Upper lobe of right lung (tissue), 1 donor: ENCODE data around the gene VWF. TPM values are rescaled to one million over a fixed set of nuclear protein-coding genes. Genes with fewer than 3 reads are reported as not detected.

Experiments used
- ATAC-seq: fragments of 200-7000 bp; cut with Tn5 transposase; one replicate; pipeline ENCODE4 v1.9.1; 2020; ENCODE audit warnings: mild to moderate bottlenecking, moderate library complexity
- DNase-seq: peaks from one replicate; pipeline ENCODE4 v3.0.0-alpha.2; 2020
- H3K27ac ChIP-seq: fragments of 200-600 bp; one replicate; pipeline ENCODE4 v1.8.0; 2022
- H3K27me3 ChIP-seq: fragments of 200-600 bp; one replicate; pipeline ENCODE4 v1.8.0; 2022; ENCODE audit warnings: mild to moderate bottlenecking
- H3K36me3 ChIP-seq: fragments of 200-600 bp; one replicate; pipeline ENCODE4 v1.8.0; 2022
- H3K4me1 ChIP-seq: fragments of 200-600 bp; one replicate; pipeline ENCODE4 v1.8.0; 2022
- H3K4me3 ChIP-seq: fragments of 200-600 bp; one replicate; pipeline ENCODE4 v1.8.0; 2022; ENCODE audit warnings: mild to moderate bottlenecking
- H3K9me3 ChIP-seq: fragments of 200-600 bp; one replicate; pipeline ENCODE4 v1.8.0; 2022
- intact Hi-C: fragments of 100-400 bp; cut with DNase I; formaldehyde crosslinking; loops from one replicate; pipeline ENCODE4 v1.11.0; 2022
- total RNA-seq: library from RNA; stranded (reverse); fragmentation: NEBNext Ultra II Directional; extraction: Animal tissue kit (Norgen Biotek cat#: 25700); gene quantifications from one replicate; pipeline ENCODE4 v1.2.1, GENCODE V29; 2021
- TF ChIP-seq, protein P1 (sequence below): fragments of 200-600 bp; IDR thresholded peaks from one replicate; pipeline ENCODE4 v1.8.0; 2022; ENCODE audit warnings: antibody characterized with exemption
- donor health status: DM: no; HTN: yes; CAD: no; lungs with severe emphysema.

The VWF gene
- total RNA-seq, 1 donor from 2014 or later, result 729 TPM

DNA sequence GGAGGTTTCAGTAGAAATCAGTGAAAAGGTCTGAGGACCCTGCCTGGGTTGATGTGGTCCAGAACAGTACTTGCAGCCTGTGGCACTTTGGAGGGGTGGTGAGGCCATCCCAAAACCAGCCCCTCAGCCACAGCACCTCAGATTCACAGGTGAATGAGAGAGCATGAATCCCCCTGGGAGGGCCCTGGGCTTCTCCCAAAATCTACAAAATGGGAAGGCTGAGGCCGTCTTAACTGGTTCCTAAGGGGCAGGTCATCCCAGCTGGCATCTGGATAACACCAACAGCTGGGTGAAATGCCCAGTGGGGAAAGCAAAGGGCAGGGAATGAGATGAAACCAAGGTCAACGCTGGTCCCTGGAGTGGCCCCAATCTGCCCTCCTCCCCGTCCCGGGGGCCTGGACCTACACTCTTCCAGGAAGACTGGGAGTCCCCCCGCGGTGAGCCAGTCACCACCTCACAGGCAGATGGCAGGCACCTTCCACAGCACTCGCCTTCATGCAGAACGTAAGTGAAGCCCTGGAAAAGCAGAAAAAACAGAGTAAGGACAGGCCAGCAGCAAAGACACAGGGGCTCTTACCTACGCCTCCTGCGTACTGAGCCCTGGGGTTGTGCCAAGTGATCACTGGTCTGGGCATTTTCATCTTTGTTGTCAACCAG, 153.1 kb downstream of the VWF start:
- Histone ChIP-seq H3K27ac (no peak overlapping the region), H3K27me3 (no peaks in the 10 kb centered on the region), H3K4me1 (peaks cover 3% of the 10 kb centered on the region), H3K4me3 (no peak overlapping the region), H3K9me3 (no peaks in the 10 kb centered on the region), H3K36me3 (no peaks in the 10 kb centered on the region)
- ATAC-seq, result no peak
- DNase-seq, result no peak
- TF ChIP-seq, protein P1, sequence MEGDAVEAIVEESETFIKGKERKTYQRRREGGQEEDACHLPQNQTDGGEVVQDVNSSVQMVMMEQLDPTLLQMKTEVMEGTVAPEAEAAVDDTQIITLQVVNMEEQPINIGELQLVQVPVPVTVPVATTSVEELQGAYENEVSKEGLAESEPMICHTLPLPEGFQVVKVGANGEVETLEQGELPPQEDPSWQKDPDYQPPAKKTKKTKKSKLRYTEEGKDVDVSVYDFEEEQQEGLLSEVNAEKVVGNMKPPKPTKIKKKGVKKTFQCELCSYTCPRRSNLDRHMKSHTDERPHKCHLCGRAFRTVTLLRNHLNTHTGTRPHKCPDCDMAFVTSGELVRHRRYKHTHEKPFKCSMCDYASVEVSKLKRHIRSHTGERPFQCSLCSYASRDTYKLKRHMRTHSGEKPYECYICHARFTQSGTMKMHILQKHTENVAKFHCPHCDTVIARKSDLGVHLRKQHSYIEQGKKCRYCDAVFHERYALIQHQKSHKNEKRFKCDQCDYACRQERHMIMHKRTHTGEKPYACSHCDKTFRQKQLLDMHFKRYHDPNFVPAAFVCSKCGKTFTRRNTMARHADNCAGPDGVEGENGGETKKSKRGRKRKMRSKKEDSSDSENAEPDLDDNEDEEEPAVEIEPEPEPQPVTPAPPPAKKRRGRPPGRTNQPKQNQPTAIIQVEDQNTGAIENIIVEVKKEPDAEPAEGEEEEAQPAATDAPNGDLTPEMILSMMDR, result no peak
- intact Hi-C loops, result no loop called here

DNA sequence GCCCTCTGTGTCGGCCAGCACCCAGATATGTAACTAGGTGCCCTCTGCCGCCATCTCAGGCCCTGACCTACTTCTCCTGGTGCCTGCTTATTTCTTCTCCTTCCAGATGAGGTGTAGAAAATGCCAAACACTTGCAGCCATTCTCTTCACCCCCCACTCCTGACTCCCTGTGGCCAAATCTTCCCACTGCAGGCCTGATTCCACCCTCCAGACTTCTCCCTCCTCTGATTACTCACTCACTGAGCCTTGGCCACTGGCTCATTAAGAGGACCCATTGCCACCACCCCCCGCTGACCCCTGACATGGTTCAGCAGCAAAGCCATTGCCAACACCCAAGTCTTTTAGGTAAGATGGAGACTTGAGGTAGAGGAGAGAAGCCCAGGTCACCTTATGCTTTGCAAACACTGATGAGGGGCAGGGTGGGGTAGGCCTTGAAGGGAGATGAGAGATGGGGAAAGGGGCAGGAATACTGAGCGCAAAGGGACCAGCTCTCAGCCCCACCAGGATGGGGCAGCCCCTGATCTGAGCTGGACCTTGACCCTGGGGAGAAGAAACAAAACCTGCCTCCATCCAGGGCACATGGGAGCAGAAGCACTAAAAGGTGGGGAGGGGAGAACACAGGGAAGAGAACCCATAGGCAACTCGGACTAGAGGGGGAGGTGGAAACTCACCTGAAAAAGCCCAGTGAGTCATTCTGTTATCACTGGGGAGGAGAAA, 154.3 kb downstream of the VWF start:
- TF ChIP-seq, protein P1, result no peak
- Histone ChIP-seq H3K9me3 (no peaks in the 10 kb centered on the region), H3K4me1 (no peaks in the 10 kb centered on the region), H3K36me3 (no peaks in the 10 kb centered on the region), H3K27me3 (no peaks in the 10 kb centered on the region), H3K4me3 (no peak overlapping the region), H3K27ac (no peak overlapping the region)
- DNase-seq, result no peak
- intact Hi-C loops, result no loop called here
- ATAC-seq, result no peak

DNA sequence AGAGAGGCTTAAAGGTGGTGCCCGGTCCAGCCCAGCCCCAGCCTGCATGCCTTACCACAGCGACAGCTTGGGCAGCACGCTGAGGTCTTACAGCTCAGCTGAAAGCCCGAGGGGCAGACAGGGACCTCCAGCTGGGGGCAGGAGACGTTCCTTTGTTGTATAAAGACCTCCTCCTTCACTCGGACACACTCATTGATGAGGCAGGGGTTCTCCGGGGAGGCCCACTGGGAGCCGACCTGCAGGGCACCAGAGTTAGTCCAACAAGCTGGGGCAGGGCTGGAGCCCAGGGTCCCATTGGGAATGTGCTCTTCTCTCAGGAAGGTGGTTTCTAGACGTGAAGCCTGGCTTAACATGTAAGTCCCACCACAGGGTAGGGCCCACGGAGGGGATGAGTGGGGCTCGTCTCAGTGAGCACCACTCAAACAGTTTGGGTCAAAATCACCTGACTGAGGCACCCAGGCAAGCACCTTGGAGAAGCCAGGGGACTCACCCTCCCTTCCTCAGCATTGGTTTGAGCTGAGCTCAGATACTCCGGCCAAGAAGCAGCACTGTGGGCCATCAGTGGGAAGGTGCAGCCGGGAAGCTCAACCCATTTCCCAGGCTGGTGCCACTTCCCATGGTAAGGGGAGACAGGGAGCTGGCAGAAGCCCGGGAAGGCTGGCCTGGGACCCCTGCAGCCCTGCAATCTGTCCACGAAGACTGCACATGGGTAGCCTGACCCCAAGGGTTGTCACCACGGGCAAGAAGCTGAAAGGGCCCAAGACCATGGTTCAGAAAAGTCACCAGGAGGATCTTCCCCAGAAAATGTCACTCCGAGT, 155.1 kb downstream of the VWF start:
- no peak overlapping the region for H3K4me3 ChIP-seq
- TF ChIP-seq, protein P1, result no peak
- no peaks in the 10 kb centered on the region for H3K27me3 ChIP-seq
- H3K27ac ChIP-seq, result no peak overlapping the region
- H3K9me3 ChIP-seq, result no peaks in the 10 kb centered on the region
- DNase-seq (no peak), ATAC-seq (no peak)
- no peaks in the 10 kb centered on the region for H3K4me1 ChIP-seq
- H3K36me3 ChIP-seq, result no peaks in the 10 kb centered on the region
- intact Hi-C loops, result no loop called here

DNA sequence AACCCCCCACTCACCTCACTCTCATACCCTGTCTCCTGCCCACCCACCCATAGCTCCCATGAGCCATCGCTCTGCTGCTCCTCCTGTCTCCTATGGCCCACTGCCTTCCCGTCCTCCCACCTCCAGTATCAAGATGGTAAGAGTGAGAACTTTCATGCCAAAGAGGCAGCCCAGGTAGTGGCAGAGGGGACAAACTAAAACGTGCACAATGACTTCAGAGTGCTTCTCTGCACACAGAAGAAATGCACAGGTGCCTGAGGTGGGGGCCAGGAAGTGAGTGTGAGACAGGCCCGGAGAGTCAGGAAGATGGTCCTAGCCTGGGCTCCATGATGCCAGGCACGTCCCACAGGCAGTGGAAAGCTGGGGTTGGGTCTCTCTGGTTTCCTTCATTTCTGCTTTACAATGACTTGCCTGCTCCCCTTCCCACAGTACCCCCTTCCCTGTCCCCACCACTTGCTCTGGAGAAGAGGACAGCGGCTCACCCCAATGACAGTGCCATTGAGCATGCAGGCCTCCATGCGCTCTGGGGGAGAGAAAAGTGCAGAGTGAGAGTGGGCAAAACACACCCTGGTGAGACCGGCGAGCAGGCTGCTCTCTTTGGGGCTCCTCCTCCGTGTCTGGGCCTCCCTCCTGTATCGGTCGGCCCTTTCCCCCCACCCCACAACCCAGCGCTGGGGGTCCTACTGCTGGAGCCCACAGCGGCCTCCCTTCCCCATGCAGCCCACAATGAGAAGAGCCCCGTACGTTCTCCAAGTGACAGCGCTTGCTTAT, 156.6 kb downstream of the VWF start:
- intact Hi-C loops, result no loop called here
- no peak overlapping the region for H3K4me3 ChIP-seq
- no peaks in the 10 kb centered on the region for H3K36me3 ChIP-seq
- H3K27ac ChIP-seq, result no peak overlapping the region
- no peak for DNase-seq
- no peaks in the 10 kb centered on the region for H3K9me3 ChIP-seq
- H3K27me3 ChIP-seq, result no peaks in the 10 kb centered on the region
- H3K4me1 ChIP-seq, result no peaks in the 10 kb centered on the region
- ATAC-seq, result no peak
- TF ChIP-seq, protein P1, result no peak

DNA sequence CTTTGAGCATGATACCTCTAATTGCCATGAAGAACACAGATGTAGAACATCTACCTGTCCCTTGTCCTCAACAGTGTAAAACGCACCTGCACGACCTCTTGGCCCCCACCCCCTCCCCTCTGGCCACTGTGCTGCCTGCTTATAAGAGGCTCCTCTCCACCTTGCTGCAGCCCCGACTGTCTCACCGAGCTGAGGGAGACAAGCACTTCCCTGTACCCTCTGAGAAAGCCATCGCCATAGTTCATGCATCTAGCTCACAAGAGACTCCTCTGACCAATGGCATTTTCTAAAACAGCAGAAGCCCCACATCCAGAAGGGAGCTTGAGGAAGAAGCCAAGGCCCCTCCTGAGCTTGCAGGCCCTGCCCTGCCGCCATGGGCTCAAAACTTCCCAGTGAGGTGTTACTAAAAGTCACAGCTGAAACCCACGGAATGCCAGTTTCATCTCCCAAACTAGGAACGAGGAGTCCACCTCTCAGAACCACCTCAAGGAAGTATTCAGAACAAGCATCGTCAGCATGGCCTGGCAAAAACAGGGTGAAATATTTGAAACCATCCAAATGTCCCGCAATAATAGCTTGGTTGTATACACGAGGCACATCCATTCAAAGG, 157.9 kb downstream of the VWF start:
- intact Hi-C loops, result no loop called here
- ATAC-seq (no peak), DNase-seq (no peak)
- Histone ChIP-seq H3K9me3 (no peaks in the 10 kb centered on the region), H3K27ac (no peak overlapping the region), H3K27me3 (no peaks in the 10 kb centered on the region), H3K4me1 (no peaks in the 10 kb centered on the region), H3K36me3 (no peaks in the 10 kb centered on the region), H3K4me3 (no peak overlapping the region)
- TF ChIP-seq, protein P1, result no peak
